Endometrium (tissue), 2 donors: ENCODE results near the gene ZNF398.

Source experiments
- FAIRE-seq: peaks from 2 replicates; lab custom pipeline; 2012; peaks lifted over from hg19 to GRCh38; lab: Jason Lieb, UNC
- donor health status: control.
- donor health status: control.

Gene ZNF398

GRCh38 chr7:149150981-149151380, 3.7 kb downstream of the ZNF398 start:
- no peak for FAIRE-seq

DNA sequence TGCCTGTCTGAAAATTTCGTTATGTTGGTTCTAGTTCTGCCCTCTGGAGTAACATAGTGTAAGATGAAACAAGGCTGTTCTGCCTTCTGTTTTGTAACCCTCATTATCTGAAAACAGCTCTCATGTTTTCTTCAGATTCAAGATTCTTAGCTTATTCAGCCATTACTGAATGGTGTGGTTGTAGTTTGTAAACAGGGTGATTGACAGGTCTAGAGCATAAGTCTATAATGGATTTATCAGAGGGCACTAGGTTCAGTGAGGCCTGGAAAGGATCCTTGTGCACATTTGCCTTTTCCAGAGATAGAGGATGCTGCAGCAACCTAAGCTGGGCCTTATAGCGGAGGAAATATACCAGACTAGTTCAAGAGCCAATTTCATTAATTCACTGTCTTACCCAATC, 6.1 kb downstream of the ZNF398 start:
- no peak for FAIRE-seq

GRCh38 chr7:149154056-149154455, 6.8 kb downstream of the ZNF398 start:
- FAIRE-seq = no peak

- FAIRE-seq = no peak
Observed at GRCh38 chr7:149156898-149157297, 9.6 kb downstream of the ZNF398 start.

- FAIRE-seq = no peak
Observed at GRCh38 chr7:149161241-149161848, 14.1 kb downstream of the ZNF398 start.

- no peak for FAIRE-seq
Observed at GRCh38 chr7:149166142-149166541, 18.9 kb downstream of the ZNF398 start.

DNA sequence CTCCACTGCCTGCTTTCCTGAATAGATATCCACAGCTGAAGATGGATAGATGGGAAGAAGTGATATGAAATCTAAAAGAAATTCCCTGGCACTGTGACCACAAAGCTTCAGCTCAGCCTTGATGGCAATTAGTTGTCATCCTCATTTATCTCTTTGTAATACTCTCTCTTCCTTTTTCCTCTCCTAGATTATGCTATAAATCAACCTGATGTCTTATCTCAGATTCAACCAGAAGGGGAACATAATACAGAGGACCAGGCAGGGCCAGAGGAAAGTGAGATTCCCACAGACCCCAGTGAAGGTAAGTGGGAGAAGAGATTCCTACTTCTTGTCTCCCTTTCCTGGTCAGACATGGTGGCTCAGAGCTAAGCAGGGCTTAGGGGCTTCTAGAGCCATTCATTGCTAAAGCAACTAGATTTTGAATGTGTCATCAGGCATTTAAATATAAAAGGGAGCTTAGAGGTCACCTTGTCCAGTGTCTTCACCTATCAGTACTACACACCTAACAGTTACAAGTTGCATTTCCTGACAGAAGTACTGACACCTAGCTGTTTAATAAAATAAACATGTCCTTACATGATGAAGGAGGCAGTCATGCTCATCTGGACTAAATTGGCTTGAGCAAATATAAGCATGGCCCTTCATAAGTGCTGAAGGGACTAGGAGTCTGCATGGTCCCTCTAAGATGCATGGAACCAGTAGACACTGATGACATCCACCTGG, 19.5 kb downstream of the ZNF398 start:
- no peak for FAIRE-seq

GRCh38 chr7:149171892-149172533, 24.8 kb downstream of the ZNF398 start:
- no peak for FAIRE-seq

DNA sequence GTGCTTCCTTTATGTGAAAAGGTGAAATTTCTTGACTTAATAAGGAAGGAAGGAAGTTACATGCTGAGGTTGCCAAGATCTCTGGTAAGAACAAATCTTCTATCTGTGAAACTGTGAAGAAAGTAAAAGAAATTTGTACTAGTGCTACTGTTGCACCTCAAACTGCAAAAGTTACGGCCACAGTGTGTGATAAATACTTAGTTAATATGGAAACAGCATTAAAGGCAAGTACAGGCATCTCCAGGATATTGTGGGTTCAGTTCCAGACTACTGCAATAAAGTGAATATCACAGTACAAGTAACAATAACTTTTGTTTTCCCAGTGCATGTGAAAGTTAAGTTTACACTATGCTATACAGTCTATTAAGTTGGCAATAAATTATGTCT, 25.3 kb downstream of the ZNF398 start:
- no peak for FAIRE-seq

GRCh38 chr7:149175150-149175549, 27.9 kb downstream of the ZNF398 start:
- no peak for FAIRE-seq

- no peak for FAIRE-seq
Observed at GRCh38 chr7:149179241-149179640, 32.0 kb downstream of the ZNF398 start.

DNA sequence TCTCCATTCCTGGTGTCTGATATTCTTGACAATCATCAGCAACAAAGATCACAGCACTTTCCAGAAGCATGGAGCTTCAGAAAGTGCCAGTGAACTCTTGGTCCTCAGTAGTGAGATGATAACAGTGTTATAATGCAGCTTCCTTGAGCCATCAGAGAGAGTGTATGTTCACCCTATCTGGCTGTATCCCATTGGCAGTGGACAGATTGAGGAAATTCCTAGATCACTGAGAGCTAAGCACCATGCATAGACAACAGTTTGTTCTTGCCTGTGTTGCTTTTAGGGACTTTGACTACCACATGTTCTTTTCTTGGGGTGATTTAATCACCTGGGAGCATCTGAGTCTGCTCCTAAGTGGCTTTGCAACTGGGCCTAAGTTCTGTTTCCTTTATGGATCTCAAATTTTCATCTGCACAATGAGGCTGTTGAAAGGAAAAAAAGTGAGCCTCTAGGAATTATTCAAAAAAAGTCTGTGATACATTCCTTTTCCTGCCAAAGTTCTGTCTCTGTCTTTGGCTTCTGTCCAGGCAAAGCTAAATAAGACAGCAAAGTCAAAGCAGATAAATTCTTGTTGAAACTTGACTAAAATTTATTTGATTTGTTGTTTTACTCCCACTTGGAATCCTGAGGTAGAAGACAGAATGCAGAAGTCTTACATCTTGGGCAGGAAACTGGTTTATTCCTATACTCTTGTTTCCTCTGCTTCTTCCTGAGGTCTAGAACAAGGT, 33.6 kb downstream of the ZNF398 start:
- no peak for FAIRE-seq

DNA sequence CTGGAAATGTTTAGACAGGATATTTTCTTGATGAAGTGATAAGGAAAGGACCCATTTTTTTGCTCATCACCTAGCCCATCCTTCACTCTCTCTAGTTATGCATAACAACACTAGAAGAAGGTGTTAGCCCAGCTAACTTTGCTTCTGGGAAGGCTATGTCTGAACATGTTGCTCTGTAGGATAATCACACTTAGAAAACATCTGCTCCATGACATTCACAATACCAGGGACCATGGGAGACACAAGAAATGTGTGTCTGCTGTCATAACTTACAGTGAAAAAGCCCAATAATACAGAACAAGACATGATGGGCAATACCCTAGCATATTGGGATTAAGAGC, 34.2 kb downstream of the ZNF398 start:
- no peak for FAIRE-seq

- no peak for FAIRE-seq
Observed at GRCh38 chr7:149184274-149184673, 37.0 kb downstream of the ZNF398 start.

- FAIRE-seq = no peak
Observed at GRCh38 chr7:149188213-149188612, 41.0 kb downstream of the ZNF398 start.

DNA sequence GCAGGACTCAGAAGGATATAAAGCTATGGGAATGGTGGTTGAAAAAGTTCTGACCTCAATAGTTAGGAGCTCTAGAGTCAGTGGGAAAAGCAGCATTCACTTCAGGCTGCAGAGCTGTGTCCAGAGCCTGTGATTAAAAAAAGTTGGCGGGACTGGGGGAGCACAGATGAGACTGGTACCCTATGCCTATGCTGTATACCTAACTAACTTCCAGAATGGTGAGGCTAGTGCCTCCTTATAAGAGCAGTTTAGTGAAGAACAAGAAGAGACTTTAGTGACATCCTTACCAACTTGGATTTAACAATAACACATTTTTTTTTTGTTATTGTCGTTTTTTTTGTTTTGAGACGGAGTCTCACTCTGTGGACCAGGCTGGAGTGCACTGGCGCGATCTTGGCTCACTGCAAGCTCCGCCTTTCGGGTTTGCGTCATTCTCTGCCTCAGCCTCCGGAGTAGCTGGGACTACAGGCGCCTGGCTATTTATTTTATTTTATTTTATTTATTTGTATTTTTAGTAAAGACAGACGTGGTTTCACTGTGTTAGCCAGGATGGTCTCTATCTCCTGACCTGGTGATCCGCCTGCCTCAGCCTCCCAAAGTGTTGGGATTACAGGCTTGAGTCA, 41.5 kb downstream of the ZNF398 start:
- FAIRE-seq = no peak

DNA sequence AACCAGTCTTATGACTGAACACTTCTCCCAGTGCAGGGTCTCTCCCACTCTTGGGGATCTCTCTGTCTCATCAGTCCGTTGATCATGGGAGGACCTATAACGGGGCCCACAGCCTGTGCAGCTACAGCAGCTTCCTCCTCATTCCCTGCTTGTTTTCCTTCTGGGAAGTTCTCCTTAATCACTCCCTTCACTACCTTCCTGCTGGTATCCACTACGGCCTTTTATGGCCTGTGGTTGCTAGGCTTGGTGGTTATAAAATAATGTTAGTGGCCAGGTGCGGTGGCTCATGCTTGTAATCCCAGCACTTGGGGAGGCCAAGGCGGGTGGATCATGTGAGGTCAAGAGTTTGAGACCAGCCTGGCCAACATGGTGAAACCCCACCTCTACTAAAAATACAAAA, 44.6 kb downstream of the ZNF398 start:
- no peak for FAIRE-seq

GRCh38 chr7:149194799-149195179, 47.5 kb downstream of the ZNF398 start:
- no peak for FAIRE-seq

DNA sequence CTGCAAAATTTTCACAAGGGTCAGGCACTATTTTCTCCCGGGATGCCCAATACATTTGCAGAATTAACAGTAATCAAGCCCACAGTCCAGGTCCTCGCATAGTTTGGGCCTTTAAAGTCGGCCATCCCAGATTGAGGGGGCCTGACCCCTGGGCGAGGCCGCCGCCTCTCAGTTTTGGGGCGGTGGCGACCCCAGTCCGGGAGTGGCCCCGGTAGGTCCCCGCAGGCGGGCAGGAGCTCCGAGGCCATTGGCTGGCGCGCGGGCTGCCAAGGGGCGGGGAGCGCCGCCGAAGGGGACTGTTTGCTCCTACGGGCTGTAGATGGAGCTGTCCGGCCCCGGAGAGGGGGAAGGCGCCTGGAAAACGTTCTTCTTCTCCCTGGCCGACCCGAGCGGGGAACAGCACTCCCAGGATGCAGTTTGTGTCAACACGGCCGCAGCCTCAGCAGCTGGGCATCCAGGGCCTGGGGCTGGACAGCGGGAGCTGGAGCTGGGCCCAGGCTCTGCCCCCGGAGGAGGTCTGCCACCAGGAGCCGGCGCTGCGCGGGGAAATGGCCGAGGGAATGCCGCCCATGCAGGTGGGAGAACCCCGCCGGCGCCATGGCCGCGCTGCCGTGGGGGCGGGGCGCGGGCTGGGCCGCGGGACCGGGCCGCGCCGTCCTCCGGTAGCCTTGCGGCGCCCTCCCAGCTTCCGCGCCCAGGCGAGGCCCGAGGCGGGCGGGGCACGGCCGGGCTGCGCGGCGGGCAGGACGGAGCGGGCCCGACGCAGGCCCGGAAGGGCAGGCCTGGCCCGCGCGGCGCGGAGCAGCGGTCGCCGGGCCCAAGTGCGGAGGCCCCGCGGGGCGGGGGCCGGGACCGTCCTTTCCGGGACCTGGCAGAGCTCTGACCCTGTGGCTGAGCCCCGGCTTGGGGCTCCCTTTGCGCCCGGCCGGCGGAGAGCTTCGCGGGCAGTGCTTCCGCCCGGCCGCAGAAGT, 48.2 kb downstream of the ZNF398 start, which contains the start of gene ZNF282:
Gene ZNF282 (plus strand): TSS at position 367 of the 971 bp plus-strand sequence. CDS start 44 bp downstream, at position 411.
- no peak for FAIRE-seq

DNA sequence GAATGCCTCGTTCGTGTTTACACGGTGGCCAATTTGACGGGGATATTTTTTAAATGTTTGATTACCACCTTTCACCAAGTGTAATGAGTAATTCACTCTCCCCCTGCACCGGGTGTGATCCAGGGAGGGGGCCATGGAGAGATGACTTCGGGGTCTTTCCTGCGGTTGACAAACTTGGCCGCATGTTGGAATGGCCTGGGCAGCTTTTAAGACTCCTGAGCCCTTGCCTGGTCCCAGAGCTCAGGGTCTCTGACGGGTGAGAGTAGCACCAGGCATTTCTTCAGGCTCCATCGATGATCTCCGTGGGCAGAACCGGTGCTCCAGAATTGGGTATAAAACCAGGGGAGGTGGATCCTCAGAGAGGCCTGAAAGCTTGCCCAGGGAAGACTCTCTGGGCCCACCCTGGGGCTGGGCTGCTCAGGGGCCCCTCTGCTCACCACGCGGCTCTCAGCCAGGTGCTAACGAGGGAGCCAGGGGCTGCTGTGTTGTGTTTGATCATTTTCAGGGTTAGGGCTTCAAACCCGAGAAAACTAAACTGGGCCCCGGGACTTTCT, 49.0 kb downstream of the ZNF398 start:
- no peak for FAIRE-seq

GRCh38 chr7:149196705-149197171, 49.5 kb downstream of the ZNF398 start:
- FAIRE-seq = no peak
